ENCODE measurements around the gene CLMP. TPM values are rescaled to one million over a fixed set of nuclear protein-coding genes. Genes with fewer than 3 reads are reported as not detected.

CLMP gene
- total and polyA plus RNA-seq, 2 experiments from 2014 or later: 7.1 to 18.4 TPM

DNA sequence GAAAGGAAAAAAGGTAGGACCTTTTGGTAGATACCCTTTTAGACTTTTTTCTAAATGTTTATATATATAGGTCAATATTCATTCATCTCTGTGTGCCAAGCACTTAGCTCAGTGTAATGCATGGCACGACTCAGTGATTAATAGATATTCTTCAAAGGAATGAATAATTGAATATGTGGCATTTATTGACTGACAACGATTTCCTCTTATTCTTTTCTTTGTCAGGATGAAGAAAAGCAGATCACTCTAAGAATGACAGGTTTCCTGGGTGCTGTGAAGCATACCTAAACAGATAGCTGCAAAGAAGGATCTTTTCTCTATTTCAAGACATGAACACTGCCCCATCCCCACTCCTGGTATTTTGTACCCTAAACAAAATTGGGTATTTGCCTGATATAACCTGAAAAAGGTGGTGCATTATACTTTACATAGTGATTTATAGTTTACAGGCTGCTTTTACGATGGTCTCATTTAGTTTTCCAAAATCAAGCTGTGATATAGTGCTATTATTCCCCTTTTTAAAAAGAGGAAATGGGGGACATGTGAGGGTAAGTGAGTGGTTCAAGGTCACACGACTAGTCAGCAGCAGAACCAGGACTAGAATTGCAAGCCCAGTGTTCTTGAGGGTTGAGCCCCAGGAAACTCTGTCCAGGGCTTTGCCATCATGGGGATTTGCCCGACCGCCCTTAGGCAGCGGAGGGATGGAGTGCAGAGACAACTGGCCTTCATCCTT is 32.9 kb upstream of the CLMP start (continued):
- TF ChIP-seq, protein P1, sequence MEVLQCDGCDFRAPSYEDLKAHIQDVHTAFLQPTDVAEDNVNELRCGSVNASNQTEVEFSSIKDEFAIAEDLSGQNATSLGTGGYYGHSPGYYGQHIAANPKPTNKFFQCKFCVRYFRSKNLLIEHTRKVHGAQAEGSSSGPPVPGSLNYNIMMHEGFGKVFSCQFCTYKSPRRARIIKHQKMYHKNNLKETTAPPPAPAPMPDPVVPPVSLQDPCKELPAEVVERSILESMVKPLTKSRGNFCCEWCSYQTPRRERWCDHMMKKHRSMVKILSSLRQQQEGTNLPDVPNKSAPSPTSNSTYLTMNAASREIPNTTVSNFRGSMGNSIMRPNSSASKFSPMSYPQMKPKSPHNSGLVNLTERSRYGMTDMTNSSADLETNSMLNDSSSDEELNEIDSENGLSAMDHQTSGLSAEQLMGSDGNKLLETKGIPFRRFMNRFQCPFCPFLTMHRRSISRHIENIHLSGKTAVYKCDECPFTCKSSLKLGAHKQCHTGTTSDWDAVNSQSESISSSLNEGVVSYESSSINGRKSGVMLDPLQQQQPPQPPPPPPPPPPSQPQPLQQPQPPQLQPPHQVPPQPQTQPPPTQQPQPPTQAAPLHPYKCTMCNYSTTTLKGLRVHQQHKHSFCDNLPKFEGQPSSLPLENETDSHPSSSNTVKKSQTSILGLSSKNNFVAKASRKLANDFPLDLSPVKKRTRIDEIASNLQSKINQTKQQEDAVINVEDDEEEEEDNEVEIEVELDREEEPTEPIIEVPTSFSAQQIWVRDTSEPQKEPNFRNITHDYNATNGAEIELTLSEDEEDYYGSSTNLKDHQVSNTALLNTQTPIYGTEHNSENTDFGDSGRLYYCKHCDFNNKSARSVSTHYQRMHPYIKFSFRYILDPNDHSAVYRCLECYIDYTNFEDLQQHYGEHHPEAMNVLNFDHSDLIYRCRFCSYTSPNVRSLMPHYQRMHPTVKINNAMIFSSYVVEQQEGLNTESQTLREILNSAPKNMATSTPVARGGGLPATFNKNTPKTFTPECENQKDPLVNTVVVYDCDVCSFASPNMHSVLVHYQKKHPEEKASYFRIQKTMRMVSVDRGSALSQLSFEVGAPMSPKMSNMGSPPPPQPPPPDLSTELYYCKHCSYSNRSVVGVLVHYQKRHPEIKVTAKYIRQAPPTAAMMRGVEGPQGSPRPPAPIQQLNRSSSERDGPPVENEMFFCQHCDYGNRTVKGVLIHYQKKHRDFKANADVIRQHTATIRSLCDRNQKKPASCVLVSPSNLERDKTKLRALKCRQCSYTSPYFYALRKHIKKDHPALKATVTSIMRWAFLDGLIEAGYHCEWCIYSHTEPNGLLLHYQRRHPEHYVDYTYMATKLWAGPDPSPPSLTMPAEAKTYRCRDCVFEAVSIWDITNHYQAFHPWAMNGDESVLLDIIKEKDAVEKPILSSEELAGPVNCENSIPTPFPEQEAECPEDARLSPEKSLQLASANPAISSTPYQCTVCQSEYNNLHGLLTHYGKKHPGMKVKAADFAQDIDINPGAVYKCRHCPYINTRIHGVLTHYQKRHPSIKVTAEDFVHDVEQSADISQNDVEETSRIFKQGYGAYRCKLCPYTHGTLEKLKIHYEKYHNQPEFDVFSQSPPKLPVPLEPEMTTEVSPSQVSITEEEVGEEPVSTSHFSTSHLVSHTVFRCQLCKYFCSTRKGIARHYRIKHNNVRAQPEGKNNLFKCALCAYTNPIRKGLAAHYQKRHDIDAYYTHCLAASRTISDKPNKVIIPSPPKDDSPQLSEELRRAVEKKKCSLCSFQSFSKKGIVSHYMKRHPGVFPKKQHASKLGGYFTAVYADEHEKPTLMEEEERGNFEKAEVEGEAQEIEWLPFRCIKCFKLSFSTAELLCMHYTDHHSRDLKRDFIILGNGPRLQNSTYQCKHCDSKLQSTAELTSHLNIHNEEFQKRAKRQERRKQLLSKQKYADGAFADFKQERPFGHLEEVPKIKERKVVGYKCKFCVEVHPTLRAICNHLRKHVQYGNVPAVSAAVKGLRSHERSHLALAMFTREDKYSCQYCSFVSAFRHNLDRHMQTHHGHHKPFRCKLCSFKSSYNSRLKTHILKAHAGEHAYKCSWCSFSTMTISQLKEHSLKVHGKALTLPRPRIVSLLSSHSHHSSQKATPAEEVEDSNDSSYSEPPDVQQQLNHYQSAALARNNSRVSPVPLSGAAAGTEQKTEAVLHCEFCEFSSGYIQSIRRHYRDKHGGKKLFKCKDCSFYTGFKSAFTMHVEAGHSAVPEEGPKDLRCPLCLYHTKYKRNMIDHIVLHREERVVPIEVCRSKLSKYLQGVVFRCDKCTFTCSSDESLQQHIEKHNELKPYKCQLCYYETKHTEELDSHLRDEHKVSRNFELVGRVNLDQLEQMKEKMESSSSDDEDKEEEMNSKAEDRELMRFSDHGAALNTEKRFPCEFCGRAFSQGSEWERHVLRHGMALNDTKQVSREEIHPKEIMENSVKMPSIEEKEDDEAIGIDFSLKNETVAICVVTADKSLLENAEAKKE (CRISPR knock-in tag; IDR thresholded peaks at IDR 0.05): no peak
- TF ChIP-seq POLR2AphosphoS5 (IDR thresholded peaks at IDR 0.05; ENCODE audit: low read depth) (no peak), ZNF331 (CRISPR knock-in tag; IDR thresholded peaks at IDR 0.05; ENCODE audit: low read depth) (no peak)
- TF ChIP-seq, protein P2, sequence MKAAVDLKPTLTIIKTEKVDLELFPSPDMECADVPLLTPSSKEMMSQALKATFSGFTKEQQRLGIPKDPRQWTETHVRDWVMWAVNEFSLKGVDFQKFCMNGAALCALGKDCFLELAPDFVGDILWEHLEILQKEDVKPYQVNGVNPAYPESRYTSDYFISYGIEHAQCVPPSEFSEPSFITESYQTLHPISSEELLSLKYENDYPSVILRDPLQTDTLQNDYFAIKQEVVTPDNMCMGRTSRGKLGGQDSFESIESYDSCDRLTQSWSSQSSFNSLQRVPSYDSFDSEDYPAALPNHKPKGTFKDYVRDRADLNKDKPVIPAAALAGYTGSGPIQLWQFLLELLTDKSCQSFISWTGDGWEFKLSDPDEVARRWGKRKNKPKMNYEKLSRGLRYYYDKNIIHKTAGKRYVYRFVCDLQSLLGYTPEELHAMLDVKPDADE (IDR thresholded peaks at IDR 0.05): no peak

DNA sequence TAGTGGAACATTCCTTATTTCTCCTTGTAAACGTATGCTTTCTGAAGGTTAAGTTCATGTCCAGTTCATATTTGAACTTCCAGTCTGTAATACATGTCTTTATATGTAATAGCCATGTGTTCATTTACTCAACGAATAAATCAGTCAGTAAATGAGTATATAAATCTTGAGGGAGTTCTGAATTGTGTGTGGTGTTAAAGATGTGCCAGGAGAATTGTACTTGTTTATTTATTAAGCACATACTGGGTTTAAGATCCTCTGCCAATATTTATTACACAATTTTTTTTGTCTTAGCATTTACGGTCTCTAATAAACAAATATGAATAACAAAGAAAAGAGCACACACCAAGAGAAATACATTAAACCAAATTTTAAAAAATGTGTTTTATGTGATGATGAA is 26.5 kb upstream of the CLMP start:
- peaks cover 23% of the 10 kb centered on the region for H3K4me1 ChIP-seq (ENCODE audit: insufficient read depth)
- H3K27me3 ChIP-seq (ENCODE audit: insufficient read depth): no peaks in the 10 kb centered on the region
- no peak overlapping the region for H3K27ac Mint-ChIP-seq
- 0 out of 2 replicates have a peak, but pooled peaks cover 8% of the 10 kb centered on the region for H3K9me2 ChIP-seq (ENCODE audit: insufficient read depth)
- H3K4me3 Mint-ChIP-seq: no peak overlapping the region
- H3K4me1 Mint-ChIP-seq: peaks cover 25% of the 10 kb centered on the region
- H3K79me2 ChIP-seq (replicated peaks; ENCODE audit: insufficient read depth): no peaks in the 10 kb centered on the region
- ATAC-seq (no peak), DNase-seq (ENCODE audit: low spot score) (no peak)
- H3K27me3 Mint-ChIP-seq (ENCODE audit: insufficient read depth, low read depth, poor library complexity): no peaks in the 10 kb centered on the region
- no peak overlapping the region for H3K4me3 ChIP-seq
- H2AFZ ChIP-seq: no peak overlapping the region
- H3K36me3 ChIP-seq (ENCODE audit: insufficient read depth): no peaks in the 10 kb centered on the region
- peaks cover 5% of the 10 kb centered on the region; the same call in 1 of the 2 replicates for H3F3A ChIP-seq (replicated peaks; ENCODE audit: low read depth)
- no peaks in the 10 kb centered on the region for H4K20me1 ChIP-seq (replicated peaks; ENCODE audit: insufficient read depth)
- H3K9me3 Mint-ChIP-seq: peaks cover under 1% of the 10 kb centered on the region; the same call in 1 of the 3 replicates
- H3K4me2 ChIP-seq: no peak overlapping the region
- H3K36me3 Mint-ChIP-seq (ENCODE audit: low read depth): 0 out of 3 replicates have a peak, but pooled peaks cover under 1% of the 10 kb centered on the region
- H3K27ac ChIP-seq (ENCODE audit: low read depth): no peak overlapping the region
- TF ChIP-seq EZH2phosphoT487 (IDR thresholded peaks at IDR 0.05; ENCODE audit: unreplicated experiment): no peak
- TF ChIP-seq, protein P1 (CRISPR knock-in tag; IDR thresholded peaks at IDR 0.05): no peak
- no peak for TF ChIP-seq STAT1 (IDR thresholded peaks at IDR 0.05; ENCODE audit: unreplicated experiment)
- no peak for TF ChIP-seq EZH2 (IDR thresholded peaks at IDR 0.05; ENCODE audit: low read depth, unreplicated experiment)
- no peak for TF ChIP-seq ZNF331 (CRISPR knock-in tag; IDR thresholded peaks at IDR 0.05; ENCODE audit: low read depth)
